Hepatocyte (in vitro differentiated cells): Measurements from ENCODE around the gene KIF15. TPM values are rescaled to one million over a fixed set of nuclear protein-coding genes. Genes with fewer than 3 reads are reported as not detected.
A peak's percentile ranks its signal among the peaks of the same experiment; 100 is the strongest.
"Not testable (repeated sequence)": the region's sequence is repeated elsewhere in the genome, so short reads cannot be mapped to it uniquely, and the experiment has no call there.

Experiments
- DNase-seq: peaks from one replicate; pipeline ENCODE4 v3.0.0-alpha.2; 2016; ENCODE audit warnings: low spot score
- H2AFZ ChIP-seq: fragments of 200-600 bp; sonication (generic); 2 replicates; pipeline ENCODE4 v1.6.0; 2016; ENCODE audit warnings: antibody characterized with exemption, mild to moderate bottlenecking
- H3K27ac ChIP-seq: fragments of 200-600 bp; sonication (generic); 2 replicates; pipeline ENCODE4 v1.5.1; 2016; ENCODE audit warnings: mild to moderate bottlenecking
- H3K27me3 ChIP-seq: fragments of 200-600 bp; sonication (generic); 2 replicates; pipeline ENCODE4 v1.6.1; 2016
- H3K36me3 ChIP-seq: fragments of 200-600 bp; sonication (generic); replicated peaks from 2 replicates; pipeline ENCODE4 v1.5.1; 2016; ENCODE audit warnings: low read depth; ENCODE audit not compliant: insufficient read depth
- H3K4me1 ChIP-seq: fragments of 200-600 bp; sonication (generic); 2 replicates; pipeline ENCODE4 v1.5.1; 2016; ENCODE audit warnings: mild to moderate bottlenecking, moderate library complexity; ENCODE audit not compliant: insufficient read depth
- H3K4me2 ChIP-seq: fragments of 200-600 bp; sonication (generic); 2 replicates; pipeline ENCODE4 v1.6.0; 2016
- H3K4me3 ChIP-seq: fragments of 200-600 bp; sonication (generic); 2 replicates; pipeline ENCODE4 v1.5.1; 2016; ENCODE audit warnings: mild to moderate bottlenecking
- H3K79me2 ChIP-seq: fragments of 200-600 bp; sonication (generic); 2 replicates; pipeline ENCODE4 v1.6.0; 2017; ENCODE audit warnings: mild to moderate bottlenecking
- H3K9me2 ChIP-seq: fragments of 200-600 bp; sonication (generic); replicated peaks from 2 replicates; pipeline ENCODE4 v1.6.0; 2017; ENCODE audit warnings: mild to moderate bottlenecking; ENCODE audit not compliant: insufficient read depth
- H3K9me3 ChIP-seq: fragments of 200-600 bp; sonication (generic); 2 replicates; pipeline ENCODE4 v1.5.1; 2016; ENCODE audit warnings: low read depth, mild to moderate bottlenecking
- H4K20me1 ChIP-seq: fragments of 200-600 bp; sonication (generic); 2 replicates; pipeline ENCODE4 v1.6.0; 2016; ENCODE audit warnings: mild to moderate bottlenecking; ENCODE audit not compliant: insufficient read depth, poor library complexity, severe bottlenecking
- CTCF ChIP-seq: fragments of 200-600 bp; sonication (generic); IDR thresholded peaks from 2 replicates; pipeline ENCODE4 v1.5.1; 2016; ENCODE audit warnings: antibody characterized with exemption, mild to moderate bottlenecking; ENCODE audit not compliant: poor library complexity
- EZH2 ChIP-seq: fragments of 200-600 bp; sonication (generic); IDR thresholded peaks from 2 replicates; pipeline ENCODE4 v1.6.1; 2016; ENCODE audit warnings: antibody characterized with exemption, mild to moderate bottlenecking, borderline replicate concordance
- EZH2phosphoT487 ChIP-seq: fragments of 200-600 bp; sonication (generic); IDR thresholded peaks from one replicate; pipeline ENCODE4 v1.6.1; 2018; ENCODE audit warnings: antibody characterized with exemption, mild to moderate bottlenecking, low read depth, moderate library complexity; ENCODE audit not compliant: unreplicated experiment, severe bottlenecking
- WGBS: methylation state at CpG from one replicate; pipeline ENCODE4 v1.1.6; 2016; ENCODE audit warnings: low lambda C conversion rate; ENCODE audit errors: missing lambda C conversion rate; 5-methylcytosine and 5-hydroxymethylcytosine counted together
- polyA plus RNA-seq: library from polyadenylated mRNA; unstranded; fragments of >200 nt; fragmentation: Nextera tagmentation; extraction: Ambion mirVana; gene quantifications from 2 replicates; pipeline ENCODE4 v1.2.1, GENCODE V29; 2016
- total RNA-seq: library from RNA; depleted of rRNA; stranded (reverse); fragments of >200 nt; gene quantifications from 2 replicates; pipeline ENCODE4 v1.2.3, GENCODE V29; 2014

Gene KIF15
- total and polyA plus RNA-seq, 2 experiments from 2014 or later: 2.6 to 4.1 TPM

GRCh38 chr3:44842376-44842775 is 80.8 kb downstream of the KIF15 start:
- no peaks in the 10 kb centered on the region for H3K79me2 ChIP-seq
- TF ChIP-seq EZH2 (no peak), EZH2phosphoT487 (no peak), CTCF (no peak)
- H3K27me3 ChIP-seq: no peaks in the 10 kb centered on the region
- H3K4me1 ChIP-seq: peaks cover 14% of the 10 kb centered on the region
- no peaks in the 10 kb centered on the region for H3K36me3 ChIP-seq
- no peak for DNase-seq
- no peaks in the 10 kb centered on the region for H3K9me2 ChIP-seq
- no peak overlapping the region for H3K4me3 ChIP-seq
- H3K27ac ChIP-seq: no peak overlapping the region
- H2AFZ ChIP-seq: no peak overlapping the region
- H3K4me2 ChIP-seq: no peak overlapping the region
- no peaks in the 10 kb centered on the region for H3K9me3 ChIP-seq
- no peaks in the 10 kb centered on the region for H4K20me1 ChIP-seq
- 80% methylated on average over 2 of the region's 2 CpGs for WGBS

- Histone ChIP-seq H4K20me1 (no peaks in the 10 kb centered on the region), H3K36me3 (no peaks in the 10 kb centered on the region), H3K9me2 (peaks cover 2% of the 10 kb centered on the region), H3K4me3 (no peak overlapping the region), H3K27me3 (no peaks in the 10 kb centered on the region), H2AFZ (no peak overlapping the region), H3K9me3 (no peaks in the 10 kb centered on the region), H3K27ac (peak overlapping the region; percentile 72), H3K4me1 (peaks cover 14% of the 10 kb centered on the region), H3K4me2 (peak overlapping the region; percentile 56), H3K79me2 (no peaks in the 10 kb centered on the region)
- TF ChIP-seq CTCF (no peak), EZH2phosphoT487 (no peak), EZH2 (no peak)
- peak; percentile 64 for DNase-seq
- 48% methylated on average over 7 of the region's 7 CpGs for WGBS
These were observed 84.2 kb downstream of the KIF15 start for GRCh38 chr3:44845528-44846520.

GRCh38 chr3:44848634-44849033 is 87.0 kb downstream of the KIF15 start:
- Histone ChIP-seq H3K4me2 (no peak overlapping the region), H3K4me1 (peaks cover 14% of the 10 kb centered on the region), H3K27ac (no peak overlapping the region), H3K9me3 (no peaks in the 10 kb centered on the region), H4K20me1 (no peaks in the 10 kb centered on the region), H3K27me3 (no peaks in the 10 kb centered on the region), H3K4me3 (no peak overlapping the region), H3K79me2 (no peaks in the 10 kb centered on the region), H2AFZ (no peak overlapping the region), H3K9me2 (peaks cover 2% of the 10 kb centered on the region), H3K36me3 (no peaks in the 10 kb centered on the region)
- DNase-seq: no peak
- 91% methylated on average over 1 of the region's 1 CpG for WGBS
- TF ChIP-seq EZH2phosphoT487: no peak
- no peak for TF ChIP-seq CTCF
- no peak for TF ChIP-seq EZH2

- H2AFZ ChIP-seq, DNase-seq, H3K9me2 ChIP-seq, H3K27ac ChIP-seq, H3K4me3 ChIP-seq, H3K36me3 ChIP-seq, H3K9me3 ChIP-seq, H3K27me3 ChIP-seq, H4K20me1 ChIP-seq, H3K79me2 ChIP-seq, H3K4me2 ChIP-seq, H3K4me1 ChIP-seq: not testable (repeated sequence)
- 99% methylated on average over 6 of the region's 6 CpGs for WGBS
These were observed 95.1 kb downstream of the KIF15 start for GRCh38 chr3:44856663-44857062.
